KG1 (cell line): ENCODE data around the gene ATCAY.

Experiments used
- DNase-seq: peaks from one replicate; lab custom pipeline; 2025; lab: John Stamatoyannopoulos, UW

Gene ATCAY, protein sequence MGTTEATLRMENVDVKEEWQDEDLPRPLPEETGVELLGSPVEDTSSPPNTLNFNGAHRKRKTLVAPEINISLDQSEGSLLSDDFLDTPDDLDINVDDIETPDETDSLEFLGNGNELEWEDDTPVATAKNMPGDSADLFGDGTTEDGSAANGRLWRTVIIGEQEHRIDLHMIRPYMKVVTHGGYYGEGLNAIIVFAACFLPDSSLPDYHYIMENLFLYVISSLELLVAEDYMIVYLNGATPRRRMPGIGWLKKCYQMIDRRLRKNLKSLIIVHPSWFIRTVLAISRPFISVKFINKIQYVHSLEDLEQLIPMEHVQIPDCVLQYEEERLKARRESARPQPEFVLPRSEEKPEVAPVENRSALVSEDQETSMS

GRCh38 chr19:3880471-3881271, at the start of gene ATCAY:
ATCAY (plus strand) TSS chr19:3880685; CDS start chr19:3885768, 5,083 bp downstream.
- DNase-seq: no peak

- DNase-seq: no peak
Observed at GRCh38 chr19:3831601-3832000, 48.9 kb upstream of the ATCAY start.

- DNase-seq: no peak
Observed at GRCh38 chr19:3832001-3832400, 48.5 kb upstream of the ATCAY start.

DNA sequence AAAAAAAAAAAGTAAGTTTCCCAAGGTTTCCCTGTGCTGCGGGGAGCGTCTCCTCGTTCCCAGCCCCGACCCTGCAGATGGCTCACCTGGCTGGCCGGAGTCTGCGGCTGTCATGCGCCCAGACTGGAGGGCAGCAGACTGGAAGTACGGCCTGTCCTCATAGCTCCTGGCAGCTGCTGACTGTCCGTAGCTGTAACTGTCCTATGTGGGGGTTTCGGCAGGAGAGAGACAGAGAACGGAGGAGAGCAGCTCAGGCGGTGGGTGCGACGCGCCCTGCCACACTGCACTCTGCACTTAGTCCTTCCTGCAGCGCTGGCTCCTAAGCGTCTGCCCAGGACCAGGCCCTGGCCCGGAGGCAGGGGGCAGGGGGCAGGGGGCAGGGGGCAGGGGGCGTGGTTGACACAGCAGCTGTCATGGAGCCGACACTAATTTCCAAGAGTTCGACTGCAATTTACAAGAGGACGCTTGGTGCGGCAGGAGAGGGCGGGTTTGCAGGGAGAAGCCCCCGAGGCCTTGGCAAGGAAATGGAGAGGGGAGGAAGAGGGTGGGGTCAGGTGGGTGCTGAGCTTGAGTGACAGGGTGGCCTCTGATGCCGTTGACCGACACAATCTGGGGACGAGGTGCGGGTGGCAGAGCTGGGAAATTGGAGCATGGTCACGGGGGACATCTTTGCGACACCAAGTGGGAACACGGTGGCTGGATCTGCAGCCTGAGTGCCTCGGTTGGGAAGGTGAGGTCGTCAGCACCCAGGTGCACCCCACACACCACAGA, 46.7 kb upstream of the ATCAY start:
- DNase-seq: no peak

DNA sequence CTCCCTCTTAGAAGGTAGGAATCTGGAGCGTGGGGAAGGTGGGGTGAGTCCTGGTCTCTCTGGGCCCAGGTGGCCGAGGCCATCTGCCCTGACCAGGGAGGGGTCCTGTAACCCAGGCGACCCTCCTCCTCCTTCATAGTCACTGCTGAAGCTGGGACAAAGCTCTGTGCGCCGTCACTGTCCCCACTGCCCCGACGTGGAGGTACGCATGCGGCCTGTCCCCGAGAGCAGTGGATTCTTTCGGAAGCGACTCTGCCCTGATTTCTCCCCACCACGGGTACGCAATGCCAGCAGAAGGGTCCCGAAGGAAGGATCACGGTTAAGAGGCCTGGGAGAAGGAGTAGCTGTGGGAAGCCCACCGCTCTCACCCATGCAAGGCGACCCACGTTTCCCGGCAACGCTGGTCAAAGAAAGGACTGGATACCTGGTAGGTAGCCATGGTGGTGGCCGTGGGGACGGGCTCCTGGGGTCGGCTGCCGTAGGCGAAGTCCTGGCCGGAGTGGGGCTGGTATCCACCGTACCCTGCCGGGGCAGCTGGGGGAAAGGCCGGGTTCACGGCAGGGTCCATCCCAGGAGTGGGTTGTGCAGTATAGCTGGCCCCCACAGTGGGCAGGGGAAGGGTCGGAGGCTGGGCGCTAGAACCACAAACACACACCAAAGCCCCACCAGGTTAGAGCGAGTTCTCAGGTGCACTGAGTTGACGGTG, 46.0 kb upstream of the ATCAY start:
- no peak for DNase-seq

GRCh38 chr19:3835055-3835435, 45.4 kb upstream of the ATCAY start:
- DNase-seq: no peak

- no peak for DNase-seq
Observed at GRCh38 chr19:3836887-3837286, 43.6 kb upstream of the ATCAY start.

DNA sequence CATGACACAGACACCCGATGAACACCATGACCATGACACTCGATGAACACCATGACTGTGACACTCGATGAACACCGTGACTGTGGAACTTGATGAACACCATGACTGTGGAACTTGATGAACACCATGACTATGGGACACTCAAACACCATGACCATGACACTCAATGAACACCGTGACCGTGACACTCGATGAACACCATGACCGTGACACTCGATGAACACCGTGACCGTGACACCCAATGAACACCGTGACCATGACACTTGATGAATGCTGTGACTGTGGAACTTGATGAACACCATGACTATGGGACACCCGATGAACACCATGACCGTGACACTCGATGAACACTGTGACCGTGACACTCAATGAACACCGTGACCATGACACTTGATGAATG, 43.2 kb upstream of the ATCAY start:
- no peak for DNase-seq

DNA sequence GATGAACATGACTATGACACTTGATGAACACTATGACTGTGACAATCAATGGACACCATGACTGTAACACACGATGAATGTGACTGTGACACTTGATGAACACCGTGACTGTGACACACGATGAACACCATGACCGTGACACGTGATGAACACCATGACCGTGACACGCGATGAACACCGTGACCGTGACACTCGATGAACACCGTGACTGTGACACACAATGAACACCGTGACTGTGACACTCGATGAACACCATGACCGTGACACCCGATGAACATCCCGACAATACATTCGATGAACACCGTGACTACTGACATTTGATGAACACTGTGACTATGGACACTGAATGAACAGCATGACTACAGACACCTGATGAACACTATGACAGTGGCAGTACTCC, 42.6 kb upstream of the ATCAY start:
- no peak for DNase-seq

DNA sequence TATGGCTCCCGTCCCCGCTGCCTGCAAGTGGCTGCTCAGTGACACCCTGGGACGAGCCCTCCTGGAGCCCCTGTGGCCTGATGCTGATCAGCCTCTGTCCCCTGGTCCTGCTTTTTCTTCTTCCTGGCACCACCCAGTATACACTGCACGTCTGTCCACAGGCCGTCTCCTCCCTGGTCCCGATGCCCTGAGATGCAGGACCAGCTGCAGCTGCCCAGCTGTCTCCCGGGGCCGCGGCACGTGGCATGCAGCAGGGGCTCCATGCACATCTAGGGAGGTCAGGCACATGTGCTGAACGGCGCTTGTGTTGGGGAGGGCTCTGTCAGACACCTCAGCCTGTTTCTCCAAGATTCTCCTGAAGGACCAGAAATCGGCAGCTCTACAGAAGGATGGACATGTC, 41.8 kb upstream of the ATCAY start:
- DNase-seq: no peak

GRCh38 chr19:3839941-3840340, 40.5 kb upstream of the ATCAY start:
- DNase-seq: no peak

GRCh38 chr19:3840804-3841203, 39.7 kb upstream of the ATCAY start:
- no peak for DNase-seq

DNA sequence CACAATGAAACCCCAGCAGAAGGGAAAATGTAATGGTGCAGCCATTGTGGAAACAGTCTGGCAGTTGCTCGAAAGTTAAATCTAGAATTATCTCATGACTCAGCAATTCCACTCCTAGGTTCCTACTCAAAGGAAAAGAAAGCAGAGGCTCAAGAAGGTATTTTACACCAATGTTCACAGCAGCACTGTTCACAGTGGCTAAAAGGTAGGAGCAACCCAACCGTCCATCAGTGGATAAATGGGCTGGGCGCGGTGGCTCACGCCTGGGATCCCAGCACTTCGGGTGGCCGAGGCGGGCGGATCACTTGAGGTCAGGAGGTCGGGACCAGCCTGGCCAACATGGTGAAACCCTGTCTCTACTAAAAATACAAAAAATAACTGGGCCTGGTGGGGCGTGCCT, 37.5 kb upstream of the ATCAY start:
- no peak for DNase-seq

- DNase-seq: no peak
Observed at GRCh38 chr19:3844596-3844995, 35.9 kb upstream of the ATCAY start.

- peak; percentile 34 for DNase-seq
Observed at GRCh38 chr19:3849092-3849491, 31.4 kb upstream of the ATCAY start.

GRCh38 chr19:3849787-3850186, 30.7 kb upstream of the ATCAY start:
- no peak for DNase-seq

DNA sequence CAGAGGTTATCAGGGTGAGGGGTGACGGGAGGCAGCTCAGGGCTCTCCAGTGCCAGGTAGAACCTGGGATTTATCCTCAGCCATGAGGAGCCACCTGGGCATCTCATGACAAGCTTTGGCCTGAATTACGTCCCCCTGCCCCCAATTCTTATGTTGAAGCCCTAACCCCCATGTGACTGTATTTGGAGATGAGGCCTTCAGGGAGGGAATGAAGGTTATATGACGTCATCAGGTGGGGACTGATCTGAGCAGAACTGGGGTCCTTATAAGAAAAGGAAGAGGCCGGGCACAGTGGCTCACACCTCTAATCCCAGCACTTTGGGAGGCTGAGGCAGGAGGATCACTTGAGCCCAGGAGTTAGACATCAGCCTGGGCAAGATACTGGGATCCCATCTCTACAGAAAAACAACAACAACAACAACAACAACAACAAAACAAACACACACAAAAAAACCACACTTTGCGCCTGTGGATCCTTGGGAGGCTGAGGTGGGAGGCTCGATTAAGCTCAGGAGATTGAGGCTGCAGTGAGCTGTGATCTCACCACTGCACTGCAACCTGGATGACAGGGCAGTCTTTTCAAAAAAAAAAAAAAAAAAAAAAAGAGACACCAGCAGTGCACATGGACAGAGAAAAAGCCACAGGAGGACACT, 30.0 kb upstream of the ATCAY start:
- no peak for DNase-seq

- DNase-seq: no peak
Observed at GRCh38 chr19:3851254-3852176, 29.0 kb upstream of the ATCAY start.

DNA sequence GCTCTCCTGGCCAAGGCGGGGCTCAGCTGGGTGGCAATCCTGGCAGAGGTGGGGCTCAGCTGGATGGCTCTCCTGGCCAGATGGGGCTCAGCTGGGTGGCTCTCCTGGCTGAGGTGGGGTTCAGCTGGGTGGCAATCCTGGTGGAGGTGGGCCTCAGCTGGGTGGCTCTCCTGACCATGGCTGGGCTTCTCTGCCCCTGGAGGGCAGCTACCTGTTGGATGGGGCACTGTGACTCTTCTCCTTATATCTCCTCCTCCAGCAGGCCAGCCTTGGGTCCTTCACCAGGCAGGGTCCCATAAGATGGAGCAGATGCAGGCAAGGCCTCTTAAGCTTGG, 28.3 kb upstream of the ATCAY start:
- no peak for DNase-seq

- DNase-seq: peak; percentile 2
Observed at GRCh38 chr19:3852614-3853254, 27.8 kb upstream of the ATCAY start.
